LNCAP (cell line): ENCODE data around the gene TBL1XR1.

Source experiments
- CTCF ChIP-seq: fragments of 450-650 bp; IDR thresholded peaks from 2 replicates; pipeline ENCODE4 v1.5.1; 2017; ENCODE audit warnings: mild to moderate bottlenecking

TBL1XR1 gene

DNA sequence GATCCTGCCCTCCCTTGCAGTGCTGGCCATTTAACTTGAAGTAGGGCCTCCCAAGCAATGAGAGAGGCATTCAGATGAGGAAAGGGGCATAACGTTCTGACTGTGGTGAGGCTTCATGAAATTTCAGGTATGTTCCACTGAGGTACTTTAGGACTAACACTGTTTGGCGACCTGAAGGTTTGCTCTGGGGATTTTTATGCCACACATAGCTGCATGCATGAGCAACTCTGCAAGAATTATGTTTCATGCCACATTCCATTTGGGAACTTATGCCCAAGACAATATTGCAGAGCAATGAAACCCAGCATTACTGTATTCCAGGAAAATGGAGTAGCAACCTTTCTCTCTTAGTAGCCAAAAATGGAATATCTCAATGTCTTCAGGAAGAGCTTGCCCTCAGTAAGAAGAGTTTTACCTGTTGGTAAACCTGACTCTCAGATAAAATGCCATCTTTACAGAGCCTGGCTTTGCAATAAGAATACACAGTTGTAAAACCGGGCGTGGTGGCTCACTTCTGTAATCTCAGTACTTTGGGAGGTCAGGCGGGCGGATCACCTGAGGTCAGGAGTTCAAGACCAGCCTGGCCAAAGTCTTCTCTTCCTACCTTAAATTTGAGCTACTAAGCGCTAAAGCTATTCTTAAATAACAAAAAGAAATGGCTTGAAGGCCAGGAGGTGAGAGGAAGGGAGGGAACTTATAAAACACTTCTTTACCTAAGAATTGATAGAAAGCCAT lies 16.7 kb upstream of the TBL1XR1 start:
- TF ChIP-seq CTCF: no peak

DNA sequence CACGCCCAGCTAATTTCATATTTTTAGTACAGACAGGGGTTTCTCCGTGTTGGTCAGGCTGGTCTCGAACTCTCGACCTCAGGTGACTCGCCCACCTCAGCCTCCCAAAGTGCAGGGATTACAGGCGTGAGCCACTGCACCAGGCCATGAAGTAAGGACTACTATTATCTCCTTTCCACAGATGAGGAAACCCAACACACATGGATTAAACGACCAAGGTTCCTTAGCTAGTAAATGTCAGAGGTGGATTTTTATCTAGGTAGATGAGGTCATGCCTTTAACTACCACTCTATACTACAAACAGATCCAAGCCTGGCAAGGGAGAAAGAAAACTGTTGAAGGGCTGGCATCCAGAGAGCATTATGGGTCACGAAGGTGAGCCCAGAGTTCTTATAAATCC lies 15.5 kb upstream of the TBL1XR1 start:
- no peak for TF ChIP-seq CTCF

- no peak for TF ChIP-seq CTCF
Observed at GRCh38 chr3:177212278-177212610, 15.0 kb upstream of the TBL1XR1 start.

- no peak for TF ChIP-seq CTCF
Observed at GRCh38 chr3:177211503-177212277, 14.4 kb upstream of the TBL1XR1 start.

- no peak for TF ChIP-seq CTCF
Observed at GRCh38 chr3:177210744-177211502, 13.6 kb upstream of the TBL1XR1 start.

DNA sequence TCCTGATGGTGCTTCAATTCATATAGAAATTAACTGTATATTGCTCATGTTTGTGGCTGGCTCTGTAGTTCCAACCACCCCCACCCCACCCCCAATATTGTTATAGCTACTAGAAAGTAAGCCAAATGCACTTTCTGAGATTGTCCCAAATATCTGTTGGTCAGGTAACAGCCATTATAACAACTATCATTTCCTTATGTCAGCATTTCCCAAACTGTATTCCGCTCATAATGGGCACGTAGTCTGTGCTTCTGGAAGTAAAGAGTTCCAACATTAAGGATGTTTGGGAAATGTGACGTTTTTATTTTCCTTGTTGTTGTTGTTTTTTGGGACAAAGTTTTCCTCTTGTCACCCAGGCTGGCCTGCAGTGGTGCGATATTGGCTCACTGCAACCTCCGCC lies 12.2 kb upstream of the TBL1XR1 start:
- no peak for TF ChIP-seq CTCF

- no peak for TF ChIP-seq CTCF
Observed at GRCh38 chr3:177208781-177209180, 11.5 kb upstream of the TBL1XR1 start.
